H1 (cell line): ENCODE data around the gene SRMS. TPM values are rescaled to one million over a fixed set of nuclear protein-coding genes. Genes with fewer than 3 reads are reported as not detected.

Source experiments
- CTCF ChIA-PET: fragments of 300-600 bp; sonication (Branson Sonifier 250); formaldehyde crosslinking; loops from one replicate; lab custom pipeline; 2021; ENCODE audit not compliant: partially characterized antibody; lab: Charles Lee
- POLR2A ChIA-PET: fragments of 300-600 bp; sonication (Branson Sonifier 250); formaldehyde crosslinking; loops from one replicate; lab custom pipeline; 2021; ENCODE audit warnings: inconsistent platforms; ENCODE audit not compliant: partially characterized antibody; lab: Charles Lee
- DNase-seq, 2 experiments: peaks; one replicate each; pipeline versions ENCODE4 v3.0.0 to v3.0.0-alpha.2; 2010 to 2022; ENCODE audit warnings: low spot score in 2 of 2, low read depth in 1 of 2, mixed read lengths in 1 of 2
- FAIRE-seq: peaks from 2 replicates; lab custom pipeline; 2011; peaks lifted over from hg19 to GRCh38; lab: Jason Lieb, UNC
- H2AFZ ChIP-seq: 2 replicates; pipeline ENCODE4 v1.8.1; 2012; ENCODE audit warnings: low read length, inconsistent platforms
- H2AK5ac ChIP-seq: 2 replicates; pipeline ENCODE4 v1.6.1; 2013; ENCODE audit warnings: low read depth, low read length
- H2BK120ac ChIP-seq: replicated peaks from 2 replicates; pipeline ENCODE3; 2013; ENCODE audit warnings: low read depth, low read length, inconsistent platforms
- H2BK12ac ChIP-seq: 2 replicates; pipeline ENCODE4 v1.6.1; 2013; ENCODE audit warnings: low read depth, low read length
- H2BK15ac ChIP-seq: 2 replicates; pipeline ENCODE4 v1.6.1; 2013; ENCODE audit warnings: low read length
- H2BK20ac ChIP-seq: 2 replicates; pipeline ENCODE4 v1.6.1; 2013; ENCODE audit warnings: low read length
- H2BK5ac ChIP-seq: 2 replicates; pipeline ENCODE4 v1.6.1; 2013; ENCODE audit warnings: low read depth, low read length
- H3K14ac ChIP-seq: 2 replicates; pipeline ENCODE4 v1.6.1; 2013; ENCODE audit warnings: inconsistent platforms; ENCODE audit not compliant: insufficient read length
- H3K18ac ChIP-seq: 2 replicates; pipeline ENCODE4 v1.6.1; 2013; ENCODE audit warnings: low read length; ENCODE audit errors: extremely low read depth
- H3K23ac ChIP-seq: 2 replicates; pipeline ENCODE4 v1.6.1; 2013; ENCODE audit warnings: inconsistent platforms; ENCODE audit not compliant: insufficient read length
- H3K23me2 ChIP-seq: 2 replicates; pipeline ENCODE4 v1.6.1; 2013; ENCODE audit warnings: low read depth, low read length
- H3K27ac ChIP-seq: 2 replicates; pipeline ENCODE4 v1.6.1; 2011; ENCODE audit warnings: low read depth, low read length, inconsistent platforms
- H3K27me3 ChIP-seq, 4 experiments: replicated peaks in 1 of 4; 1 replicate in 1 of 4; 2 replicates in 3 of 4; pipeline versions ENCODE4 v1.6.1 to v1.8.1; 2011 to 2013; ENCODE audit warnings: low read length in 3 of 4, mild to moderate bottlenecking in 3 of 4, inconsistent platforms in 2 of 4, mixed read lengths in 2 of 4, moderate library complexity in 1 of 4; ENCODE audit not compliant: control insufficient read depth in 3 of 4, insufficient read depth in 3 of 4; ENCODE audit errors: extremely low read depth in 1 of 4
- H3K36me3 ChIP-seq, 4 experiments: 2 replicates each; pipeline versions ENCODE4 v1.6.1 to v1.8.1; 2011 to 2013; ENCODE audit warnings: mild to moderate bottlenecking in 4 of 4, low read length in 3 of 4, moderate library complexity in 2 of 4, control low read depth in 1 of 4, inconsistent platforms in 1 of 4; ENCODE audit not compliant: insufficient read depth in 4 of 4, control insufficient read depth in 2 of 4
- H3K4ac ChIP-seq: replicated peaks from 2 replicates; pipeline ENCODE3; 2013; ENCODE audit warnings: low read length, low read depth, mixed read lengths, inconsistent platforms; ENCODE audit not compliant: insufficient read length
- H3K4me1 ChIP-seq, 4 experiments: replicated peaks in 1 of 4; 1 replicate in 1 of 4; 2 replicates in 3 of 4; pipeline versions ENCODE4 v1.6.1 to v1.8.1; 2011 to 2013; ENCODE audit warnings: low read length in 3 of 4, inconsistent platforms in 2 of 4, mixed read lengths in 1 of 4; ENCODE audit not compliant: insufficient read depth in 4 of 4, control insufficient read depth in 3 of 4
- H3K4me2 ChIP-seq, 2 experiments: 2 replicates each; pipeline versions ENCODE4 v1.6.1 to v1.8.1; 2011 to 2013; ENCODE audit warnings: low read depth in 2 of 2, low read length in 2 of 2, control low read depth in 1 of 2, inconsistent platforms in 1 of 2, mild to moderate bottlenecking in 1 of 2; ENCODE audit not compliant: insufficient read depth in 1 of 2
- H3K4me3 ChIP-seq, 4 experiments: fragments of 200-600, 300-600 bp in 1 of 4; sonication (generic), shearing (Covaris generic), sonication (Bioruptor Twin) in 1 of 4; 2 replicates each; pipeline versions ENCODE4 v1.5.1 to v1.8.1; 2011 to 2016; ENCODE audit warnings: low read length in 4 of 4, low read depth in 3 of 4, control low read depth in 2 of 4, inconsistent platforms in 2 of 4, mild to moderate bottlenecking in 2 of 4, mixed read lengths in 1 of 4, moderate library complexity in 1 of 4; ENCODE audit not compliant: insufficient read depth in 2 of 4; ENCODE audit errors: extremely low read depth in 1 of 4
- H3K56ac ChIP-seq: replicated peaks from 2 replicates; pipeline ENCODE3; 2013; ENCODE audit warnings: low read depth, mild to moderate bottlenecking, mixed read lengths, low read length, inconsistent platforms; ENCODE audit not compliant: insufficient read length
- H3K79me1 ChIP-seq: 2 replicates; pipeline ENCODE4 v1.6.1; 2013; ENCODE audit warnings: low read depth, low read length, control low read depth
- H3K79me2 ChIP-seq, 2 experiments: 2 replicates each; pipeline versions ENCODE4 v1.6.1 to v1.8.1; 2012 to 2013; ENCODE audit warnings: low read length in 2 of 2, mild to moderate bottlenecking in 2 of 2, inconsistent platforms in 1 of 2; ENCODE audit not compliant: insufficient read depth in 2 of 2, control insufficient read depth in 1 of 2
- H3K9ac ChIP-seq, 4 experiments: replicated peaks in 1 of 4; 1 replicate in 1 of 4; 2 replicates in 3 of 4; pipeline versions ENCODE4 v1.6.1 to v1.8.1; 2011 to 2013; ENCODE audit warnings: low read depth in 3 of 4, low read length in 3 of 4, control low read depth in 2 of 4, mild to moderate bottlenecking in 2 of 4, moderate library complexity in 2 of 4, inconsistent platforms in 1 of 4; ENCODE audit errors: extremely low read depth in 1 of 4
- H3K9me3 ChIP-seq, 2 experiments: 2 replicates each; pipeline versions ENCODE4 v1.6.1 to v1.8.1; 2012 to 2013; ENCODE audit warnings: mild to moderate bottlenecking in 2 of 2, moderate library complexity in 2 of 2, control low read depth in 1 of 2, inconsistent platforms in 1 of 2, low read depth in 1 of 2, low read length in 1 of 2, mixed read lengths in 1 of 2; ENCODE audit not compliant: insufficient read depth in 2 of 2
- H4K20me1 ChIP-seq, 2 experiments: replicated peaks in 1 of 2; 2 replicates each; pipeline versions ENCODE3 to v1.8.1; 2011 to 2013; ENCODE audit warnings: inconsistent platforms in 2 of 2, low read length in 2 of 2, mild to moderate bottlenecking in 1 of 2; ENCODE audit not compliant: insufficient read depth in 2 of 2, control insufficient read depth in 1 of 2
- H4K5ac ChIP-seq: 2 replicates; pipeline ENCODE4 v1.6.1; 2013; ENCODE audit warnings: low read length, low read depth, mixed read lengths, inconsistent platforms; ENCODE audit not compliant: insufficient read length
- H4K8ac ChIP-seq: 2 replicates; pipeline ENCODE4 v1.8.0; 2013; ENCODE audit warnings: mild to moderate bottlenecking, moderate library complexity, low read length, inconsistent platforms; ENCODE audit not compliant: insufficient read depth; ENCODE audit errors: extremely low read depth
- H4K91ac ChIP-seq: replicated peaks from 2 replicates; pipeline ENCODE3; 2013; ENCODE audit warnings: low read length, mixed read lengths, inconsistent platforms; ENCODE audit not compliant: insufficient read length
- CHD2 ChIP-seq: IDR thresholded peaks from 2 replicates; pipeline ENCODE4 v1.6.1; 2012; ENCODE audit warnings: low read length, improper control_type of control experiment
- CTCF ChIP-seq, 3 experiments: IDR thresholded peaks; 1 replicate in 2 of 3; 2 replicates in 1 of 3; pipeline versions ENCODE4 v1.5.1 to v1.6.1; 2011; ENCODE audit warnings: low read length in 3 of 3, mild to moderate bottlenecking in 3 of 3, inconsistent platforms in 2 of 3, low read depth in 1 of 3, moderate library complexity in 1 of 3; ENCODE audit not compliant: insufficient read depth in 1 of 3; ENCODE audit errors: control extremely low read depth in 1 of 3
- HDAC2 ChIP-seq, 2 experiments: fragments of 300-600 bp in 1 of 2; sonication (generic) in 1 of 2; IDR thresholded peaks; 2 replicates each; pipeline ENCODE4 v1.6.1; 2011 to 2012; ENCODE audit warnings: low read depth in 2 of 2, low read length in 2 of 2, mild to moderate bottlenecking in 2 of 2, moderate library complexity in 2 of 2, borderline replicate concordance in 1 of 2, inconsistent platforms in 1 of 2
- MAFK ChIP-seq: IDR thresholded peaks from 2 replicates; pipeline ENCODE4 v1.6.1; 2012; ENCODE audit warnings: low read depth, mild to moderate bottlenecking, improper control_type of control experiment, low read length
- NRF1 ChIP-seq: IDR thresholded peaks from 2 replicates; pipeline ENCODE4 v1.6.1; 2011; ENCODE audit warnings: mild to moderate bottlenecking, low read depth, low read length, improper control_type of control experiment
- POLR2AphosphoS5 ChIP-seq: IDR thresholded peaks from 2 replicates; pipeline ENCODE4 v1.6.1; 2011; ENCODE audit warnings: low read depth, low read length
- RFX5 ChIP-seq: IDR thresholded peaks from 2 replicates; pipeline ENCODE4 v1.6.1; 2011; ENCODE audit warnings: low read depth, low read length, improper control_type of control experiment, borderline replicate concordance
- SP2 ChIP-seq: IDR thresholded peaks from 2 replicates; pipeline ENCODE4 v1.6.1; 2012; ENCODE audit warnings: mild to moderate bottlenecking, low read length, inconsistent platforms
- TEAD4 ChIP-seq: IDR thresholded peaks from 2 replicates; pipeline ENCODE4 v1.6.1; 2012; ENCODE audit warnings: low read depth, low read length, inconsistent platforms, mixed read lengths
- WGBS, 2 experiments: shearing (Covaris generic) in 1 of 2; methylation state at CpG; one replicate each; pipeline versions ENCODE4 v1.1.6 to v1.1.7; 2013 to 2015; ENCODE audit warnings: low lambda C conversion rate in 2 of 2, mixed read lengths in 2 of 2, inconsistent platforms in 1 of 2, low coverage in 1 of 2, missing lambda C conversion rate in 1 of 2; ENCODE audit not compliant: insufficient replicate concordance in 2 of 2, insufficient coverage in 1 of 2, insufficient read length in 1 of 2; ENCODE audit errors: extremely low coverage in 1 of 2, missing lambda C conversion rate in 1 of 2; 5-methylcytosine and 5-hydroxymethylcytosine counted together
- polyA plus RNA-seq, 7 experiments: library from polyadenylated mRNA; depleted of rRNA in 3 of 7; stranded (reverse) in 5 of 7; unstranded in 2 of 7; fragments of >200 nt in 5 of 7; fragments of 200-250 nt in 2 of 7; gene quantifications; 1 replicate in 5 of 7; 2 replicates in 1 of 7; 4 replicates in 1 of 7; pipeline versions ENCODE4 v1.2.1 to v1.2.3, GENCODE V29; 2011 to 2013; ENCODE audit warnings: missing spikeins in 2 of 7, mixed read lengths in 2 of 7
- total RNA-seq: library from RNA; stranded (reverse); fragmentation: NEBNext Ultra II Directional; extraction: Animal tissue kit (Norgen Biotek cat#: 25700); gene quantifications from 2 replicates; pipeline ENCODE4 v1.2.1, GENCODE V29; 2021

SRMS gene
- total and polyA plus RNA-seq, 2 of the 8 experiments (the other 6 are each of a cell fraction or from before 2014, with no cell fraction given) = 0.39 to 0.76 TPM

- Histone ChIP-seq H3K23me2 (peaks cover 3% of the 10 kb centered on the region; the same call in 1 of the 2 replicates), H4K20me1 (peaks cover 0 to 3% of the 10 kb centered on the region in 2 experiments), H3K79me2 (no peaks in the 10 kb centered on the region), H3K4me2 (no peak overlapping the region), H3K14ac (no peak overlapping the region), H3K56ac (no peak overlapping the region), H2BK15ac (no peak overlapping the region), H3K4me1 (peaks cover 0 to 22% (median 3%) of the 10 kb centered on the region in 4 experiments; a peak in 5 of 7 replicates), H2BK20ac (no peak overlapping the region), H3K9me3 (no peaks in the 10 kb centered on the region), H3K27me3 (no peaks in the 10 kb centered on the region), H4K91ac (no peak overlapping the region), H3K79me1 (no peaks in the 10 kb centered on the region; the same call in 1 of the 2 replicates), H3K27ac (no peak overlapping the region; the same call in 1 of the 2 replicates), H3K4me3 (no peak overlapping the region), H4K5ac (no peak overlapping the region), H3K23ac (no peak overlapping the region), H3K18ac (no peak overlapping the region), H3K4ac (peak overlapping the region; percentile 53), H2BK12ac (0 out of 2 replicates have a peak overlapping the region, but pooled peaks have one; percentile 39), H2BK120ac (no peak overlapping the region), H3K36me3 (no peaks in the 10 kb centered on the region), H2AK5ac (no peak overlapping the region), H2AFZ (no peak overlapping the region), H3K9ac (no peak overlapping the region), H2BK5ac (0 out of 2 replicates have a peak overlapping the region, but pooled peaks have one; percentile 44), H4K8ac (peak overlapping the region; percentile 89)
- WGBS, 2 experiments = 87% methylated on average over 24 of the region's 28 CpGs; no CpG with 5 or more reads in 1 of the 2 experiments
- no peak for TF ChIP-seq CHD2
- no peak for TF ChIP-seq MAFK
- TF ChIP-seq HDAC2 (IDR thresholded peaks at IDR 0.05; ENCODE audit: borderline replicate concordance in 1 of 2, low read depth in 2 of 2, low read length in 2 of 2) = no peak
- TF ChIP-seq RFX5 = no peak
- no peak for TF ChIP-seq NRF1
- no peak for TF ChIP-seq CTCF (IDR thresholded peaks at IDR 0.05; ENCODE audit: control extremely low read depth in 1 of 3, insufficient read depth in 1 of 3, low read depth in 1 of 3, low read length in 3 of 3)
- no peak for TF ChIP-seq SP2
- no peak for TF ChIP-seq POLR2AphosphoS5
- TF ChIP-seq TEAD4 = no peak
- no peak for FAIRE-seq
- peak in 1 of 2 experiments; percentile 56 for DNase-seq
- ChIA-PET CTCF (interaction anchor here (0.9 to 4.8 kb wide), 5 partner anchors 8 to 241 kb away, joined by 3 to 23 read pairs (median 3); partner anchors contain the start of gene SRMS), POLR2A (interaction anchor here (1.3 to 7.8 kb wide), 3 partner anchors 9 to 14 kb away, joined by 3 to 59 read pairs (median 3); partner anchors contain the start of genes PPDPF and SRMS)
Measured at GRCh38 chr20:63533871-63534393, 13.6 kb downstream of the SRMS start.
